Caco-2 (cell line): ENCODE measurements around the gene ABCA10. TPM values are rescaled to one million over a fixed set of nuclear protein-coding genes. Genes with fewer than 3 reads are reported as not detected.

Source experiments
- microRNA-seq: library from miRNA; unstranded; fragments of <30 nt; microRNA quantifications from one replicate; pipeline ENCODE4 v1.2.0, GENCODE V29; 2022
- total RNA-seq: library from RNA; stranded (reverse); gene quantifications from 2 replicates; pipeline ENCODE4 v1.2.3, GENCODE V29; 2022

The ABCA10 gene
- total RNA-seq, 1 experiment from 2014 or later = not detected

Small RNAs within 50 kb of the gene (microRNA-seq; reads per million reads assigned to microRNA genes)
- gene MIR4524A (not detected), gene MIR4524B (not detected)

Other genes with a start within 250 kb of the ABCA10 start
- gene ABCA9, start 167.9 kb downstream of the ABCA10 start, total RNA-seq = 0.19 and 0.27 TPM in 2 replicates
- gene ABCA6, start 86.9 kb downstream of the ABCA10 start, total RNA-seq = 1.8 and 2.5 TPM in 2 replicates
- 10.0 and 11.0 TPM in 2 replicates for gene ABCA5, start 98.3 kb upstream of the ABCA10 start, total RNA-seq
- 9.6 and 11.5 TPM in 2 replicates for gene MAP2K6, start 185.9 kb upstream of the ABCA10 start, total RNA-seq